GM19467 (cell line): ENCODE results near the gene BCAR3.
"Not testable (repeated sequence)": the region's sequence is repeated elsewhere in the genome, so short reads cannot be mapped to it uniquely, and the experiment has no call there.

ENCODE experiments used
- ATAC-seq: cut with Tn5 transposase; IDR thresholded peaks from one replicate; pipeline ENCODE4 v1.9.1; 2021; ENCODE audit warnings: mild to moderate bottlenecking, moderate library complexity; ENCODE audit not compliant: unreplicated experiment

BCAR3 gene

DNA sequence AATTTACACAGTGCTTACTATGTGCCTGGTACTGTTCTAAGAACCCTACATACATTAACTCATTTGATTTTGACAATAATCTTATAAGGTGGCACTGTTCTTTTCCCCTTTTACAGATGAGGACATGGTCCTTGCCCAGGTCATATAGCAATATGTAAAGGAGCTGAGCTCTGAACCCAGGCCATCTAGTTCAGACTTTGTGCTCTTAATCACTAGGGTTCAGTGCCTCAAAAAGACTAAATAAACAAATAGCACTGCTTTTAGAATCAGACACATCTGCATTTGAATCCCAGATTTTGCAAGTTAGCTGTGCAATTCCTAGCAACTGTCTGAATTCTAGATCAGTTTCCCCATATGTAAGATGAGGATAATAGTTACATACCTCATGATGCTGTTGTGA is 8.7 kb upstream of the BCAR3 start:
- no peak for ATAC-seq

DNA sequence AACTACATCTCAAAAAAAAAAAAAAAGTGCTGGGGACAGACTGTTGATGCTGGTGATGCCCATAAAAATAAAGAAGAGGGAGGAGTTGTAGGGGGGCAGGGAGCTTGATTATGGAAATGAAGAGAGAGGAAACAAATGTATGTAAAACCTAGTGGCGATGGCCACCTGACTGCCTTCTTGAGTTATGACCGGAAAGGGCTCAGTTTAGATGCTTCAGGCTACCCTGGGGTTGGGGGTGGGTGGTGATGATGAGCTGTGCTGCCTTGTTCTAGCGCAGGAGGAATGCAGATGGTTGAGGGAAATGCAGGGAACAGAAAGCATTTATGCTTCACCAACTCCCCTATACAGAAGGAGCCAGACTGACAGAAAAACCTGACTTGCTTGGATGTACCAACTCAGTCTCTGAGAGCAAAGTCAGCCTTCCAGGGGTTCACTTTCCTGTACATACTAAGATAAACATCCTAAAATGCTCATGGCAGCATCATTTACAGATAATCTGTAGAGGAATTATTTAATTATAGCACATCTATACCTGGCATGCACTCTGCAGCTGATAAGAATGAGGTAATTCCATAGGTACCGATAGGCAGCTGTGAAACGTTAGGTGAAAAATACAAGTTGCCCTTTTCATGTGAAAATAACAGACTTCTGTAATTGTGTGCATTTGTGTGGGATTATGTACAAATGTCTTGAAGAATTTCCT is 8.0 kb upstream of the BCAR3 start:
- no peak for ATAC-seq

DNA sequence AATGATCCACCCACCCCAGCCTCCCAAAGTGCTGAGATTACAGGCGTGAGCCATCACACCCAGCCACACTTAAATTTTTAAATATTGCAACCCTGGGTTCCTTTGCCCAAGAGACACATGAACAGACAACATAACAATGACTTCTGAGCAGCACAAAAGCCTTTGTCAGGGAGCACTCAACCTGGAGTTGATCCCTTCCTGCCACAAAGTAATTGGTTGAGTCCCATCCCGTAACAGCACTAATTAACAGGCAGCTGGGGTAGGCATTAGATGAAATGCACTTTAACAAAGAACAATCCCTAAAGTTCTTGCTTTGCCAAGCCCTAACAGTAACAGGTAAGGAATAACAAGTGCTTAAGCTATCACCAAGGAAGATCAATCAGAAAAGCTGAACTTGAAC is 5.9 kb upstream of the BCAR3 start:
- no peak for ATAC-seq

DNA sequence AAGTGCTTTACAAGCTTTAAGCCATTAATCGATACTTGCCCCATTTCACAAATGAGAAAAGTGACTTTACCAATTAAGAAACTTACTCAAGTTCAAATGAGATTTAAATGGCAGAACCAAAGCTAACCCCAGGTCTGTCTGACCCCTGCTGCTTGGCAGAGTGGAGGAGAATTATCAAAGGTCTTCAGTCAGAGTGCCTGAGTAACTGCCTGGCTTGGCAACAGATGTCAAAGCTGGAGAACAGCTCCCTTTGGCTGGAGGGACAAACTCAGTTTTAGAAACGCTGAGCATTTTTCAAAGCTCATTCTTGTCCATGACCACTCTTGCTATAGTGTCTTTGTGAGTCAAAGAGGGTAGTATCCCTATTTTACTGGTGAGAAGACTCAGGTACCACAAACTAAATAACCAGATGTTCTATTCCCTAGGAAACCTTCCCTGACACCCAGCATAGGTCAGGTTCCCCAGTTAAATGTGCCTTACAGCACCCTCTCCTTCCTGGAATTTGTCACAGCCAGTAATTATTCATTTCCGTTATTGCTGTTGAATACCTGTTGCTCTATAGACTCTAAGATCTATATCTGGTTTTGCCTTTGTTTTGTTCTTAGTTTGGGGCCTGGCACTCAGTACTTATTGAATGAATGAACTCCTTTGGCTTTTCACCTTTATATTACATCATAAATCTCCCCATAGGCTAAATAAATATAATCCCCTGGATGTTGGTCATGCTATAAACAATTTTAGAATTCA is 5.0 kb upstream of the BCAR3 start:
- ATAC-seq, result no peak

- ATAC-seq, result no peak
These were observed 4.3 kb upstream of the BCAR3 start for GRCh38 chr1:93685918-93686317.

GRCh38 chr1:93683234-93683633 is 1.6 kb upstream of the BCAR3 start:
- ATAC-seq, result no peak

GRCh38 chr1:93681989-93682412 is 364 bp upstream of the BCAR3 start:
- no peak for ATAC-seq

DNA sequence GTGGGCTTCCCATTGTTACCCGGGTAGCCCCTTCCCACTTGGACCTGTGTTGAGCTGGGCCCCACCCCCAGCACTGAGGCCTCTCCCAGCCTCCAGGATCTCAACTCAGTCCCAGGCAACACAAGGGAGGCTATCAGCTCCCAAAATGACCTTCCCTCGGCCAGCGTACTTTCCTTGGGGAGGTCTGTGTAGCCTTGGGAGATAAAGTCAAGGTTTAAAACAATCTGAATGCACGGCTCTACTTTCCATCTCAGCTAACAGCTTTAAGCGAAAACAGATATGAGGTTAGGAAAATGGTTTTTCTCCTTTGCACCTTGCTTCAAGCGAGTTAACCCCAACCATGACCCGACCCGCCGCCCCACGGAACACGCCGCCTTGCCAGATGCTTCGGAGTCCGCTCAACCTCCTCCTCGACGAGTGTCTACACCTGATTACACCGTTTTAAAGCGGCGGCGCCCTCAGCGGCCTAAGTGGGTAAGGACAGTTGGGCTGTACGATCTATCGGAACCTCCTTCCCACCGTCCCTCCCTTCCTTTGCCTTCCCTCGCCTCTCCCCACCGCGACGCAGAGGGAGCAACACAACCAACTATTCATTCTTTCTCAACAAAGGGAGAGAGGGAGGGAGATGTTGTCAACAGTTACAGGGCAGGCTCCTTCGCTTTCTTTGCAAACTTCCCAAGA is 1.1 kb downstream of the BCAR3 start:
- peak; percentile 60 for ATAC-seq

GRCh38 chr1:93680076-93680419 is 1.6 kb downstream of the BCAR3 start:
- no peak for ATAC-seq

DNA sequence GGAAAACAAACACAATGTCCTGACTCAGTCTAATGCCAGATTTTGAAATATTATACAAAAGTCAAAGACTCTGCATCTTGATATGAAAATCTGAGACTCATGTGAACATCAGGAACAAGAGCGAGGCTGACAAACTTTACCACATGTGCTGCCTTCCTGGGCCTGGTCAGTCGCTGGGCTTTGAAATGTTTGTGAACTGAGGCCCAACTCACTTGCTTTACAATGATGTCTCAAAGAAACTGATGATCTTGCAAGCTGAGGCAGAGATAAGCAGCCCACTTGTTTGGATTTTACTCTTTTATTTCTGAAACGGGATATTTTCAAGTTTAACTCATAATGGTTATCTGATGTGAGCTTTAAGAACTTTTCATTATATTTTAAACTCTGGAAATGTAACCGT is 2.1 kb downstream of the BCAR3 start:
- no peak for ATAC-seq

DNA sequence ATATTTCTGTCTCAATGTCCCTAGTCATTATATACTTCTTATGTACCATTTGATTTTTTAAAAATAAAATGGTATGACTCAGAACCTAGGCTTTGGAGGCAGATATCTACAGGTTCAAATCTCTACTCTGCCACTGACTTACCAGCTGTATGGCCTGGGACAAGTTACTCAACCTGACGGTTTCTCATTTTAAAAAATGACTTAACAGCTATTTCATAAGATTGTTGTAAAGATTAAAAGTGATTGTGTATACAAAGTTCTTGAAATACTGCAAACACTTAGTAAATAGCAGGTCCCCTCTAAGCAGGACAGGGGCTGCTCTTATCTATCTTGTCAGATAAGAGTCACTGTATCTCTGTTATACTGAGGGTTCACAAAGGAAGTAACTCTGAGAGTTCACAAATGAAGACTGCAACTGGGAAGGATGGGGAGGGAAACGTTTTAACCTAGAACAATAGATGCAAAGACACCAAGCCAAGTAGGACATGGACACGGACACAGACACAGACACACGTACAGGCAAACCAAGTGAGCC is 2.6 kb downstream of the BCAR3 start:
- ATAC-seq, result no peak

DNA sequence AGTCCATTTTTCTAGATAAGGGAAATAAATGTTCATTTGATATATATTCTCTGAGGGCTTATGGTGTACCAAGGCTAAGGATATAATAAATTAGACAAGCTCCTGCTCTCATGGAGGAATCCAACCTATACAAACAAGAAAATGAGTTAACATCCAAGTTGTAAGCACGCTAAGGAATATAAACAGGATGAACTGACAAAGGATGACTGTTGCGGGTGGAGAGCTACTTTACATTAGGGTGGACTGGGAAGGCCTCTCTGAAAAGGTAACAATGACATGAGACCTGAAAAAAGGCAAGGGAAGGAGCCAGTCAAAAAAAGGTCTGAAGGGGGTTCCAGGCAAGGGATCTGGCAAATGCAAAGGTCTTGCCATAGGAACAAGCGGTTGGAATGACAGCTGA is 3.1 kb downstream of the BCAR3 start:
- no peak for ATAC-seq

DNA sequence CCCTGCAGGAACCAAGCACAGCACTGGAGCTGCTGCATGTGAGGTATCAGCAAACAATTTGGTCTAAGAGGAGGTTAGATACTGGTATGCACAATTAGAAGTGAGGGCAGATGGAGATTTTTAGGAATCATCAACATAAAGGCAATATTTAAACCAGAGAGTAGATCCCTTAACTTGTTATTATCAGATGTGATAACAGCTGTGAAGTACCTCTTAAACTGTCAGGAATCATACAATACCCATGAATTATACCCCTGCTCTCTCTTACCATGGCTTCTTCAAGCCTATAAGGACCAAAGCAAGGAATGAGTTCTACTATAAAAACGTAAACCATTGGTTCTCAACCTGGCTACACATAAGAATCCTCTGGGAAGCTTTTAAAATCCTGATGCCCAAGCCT is 3.9 kb downstream of the BCAR3 start:
- no peak for ATAC-seq

DNA sequence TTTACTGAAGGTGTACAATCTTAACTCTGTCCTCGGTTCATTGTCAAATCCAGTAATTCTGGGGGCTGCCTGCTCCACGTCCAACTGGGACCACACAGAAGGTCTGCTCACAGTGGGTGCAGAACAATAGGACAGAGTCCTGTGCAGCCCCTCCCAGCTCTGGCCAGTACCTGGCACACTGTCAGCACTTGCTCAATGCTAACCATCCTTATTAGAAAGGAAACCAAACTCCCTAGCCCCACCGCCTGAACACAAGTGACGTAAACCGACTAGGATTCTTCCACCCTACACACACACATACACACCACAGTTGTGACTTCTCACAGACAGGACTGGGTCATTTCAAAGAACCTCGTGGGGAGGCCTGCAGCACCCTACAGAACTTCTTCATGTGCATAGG is 5.2 kb downstream of the BCAR3 start:
- no peak for ATAC-seq

DNA sequence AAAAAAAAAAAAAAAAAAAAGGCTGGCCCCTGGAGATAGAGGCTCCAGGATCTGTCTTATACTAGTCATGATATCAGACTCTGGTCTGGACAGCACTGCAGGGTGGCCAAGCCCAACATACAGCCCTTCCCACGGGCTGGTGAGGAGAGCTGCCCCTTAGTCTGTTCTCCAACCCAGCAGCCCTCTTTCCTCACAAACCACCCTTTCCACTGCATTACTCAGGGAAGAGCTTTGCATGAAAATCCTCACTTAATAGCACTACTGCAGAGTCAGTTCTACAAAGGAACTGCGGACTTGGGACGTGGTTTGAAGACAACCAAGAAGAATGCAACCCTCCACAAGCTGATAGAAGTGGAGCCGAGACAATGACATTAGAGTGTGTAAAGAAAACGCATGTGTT is 5.7 kb downstream of the BCAR3 start:
- ATAC-seq, result no peak

DNA sequence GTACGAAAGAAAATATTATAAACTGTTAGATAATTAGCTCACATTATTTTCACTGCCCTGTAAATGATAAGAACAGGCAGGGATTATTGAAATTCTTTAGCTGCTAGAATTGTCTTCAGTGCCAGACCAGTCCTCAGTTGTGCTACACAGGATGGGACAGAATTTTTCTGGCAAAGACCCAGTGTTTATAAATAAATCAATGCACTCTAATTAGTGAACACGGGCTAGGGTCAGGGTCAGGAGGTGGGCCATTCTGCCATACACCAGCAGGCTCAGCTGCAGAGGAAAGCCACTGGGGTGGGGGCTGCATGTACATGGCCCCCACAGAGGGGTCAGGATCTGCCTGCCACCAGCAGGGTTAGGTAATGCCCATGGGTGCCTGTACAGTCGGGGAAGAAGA is 6.4 kb downstream of the BCAR3 start:
- ATAC-seq, result no peak

DNA sequence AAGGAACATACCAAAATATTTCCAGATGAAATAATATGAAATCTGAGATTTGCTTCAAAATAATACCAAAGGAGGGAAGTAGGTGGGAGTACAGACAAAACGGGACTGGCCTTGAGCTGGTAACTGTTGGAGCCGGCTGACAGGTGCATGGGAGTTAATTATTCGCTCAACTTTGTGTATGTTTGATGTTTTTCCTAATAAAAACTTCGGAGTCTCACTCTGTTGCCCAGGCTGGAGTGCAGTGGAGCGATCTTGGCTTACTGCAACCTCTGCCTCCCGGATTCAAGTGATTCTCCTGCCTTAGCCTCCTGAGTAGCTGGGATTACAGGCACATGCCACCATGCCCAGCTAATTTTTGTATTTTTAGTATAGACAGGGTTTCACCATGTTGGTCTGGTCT is 7.6 kb downstream of the BCAR3 start:
- ATAC-seq, result not testable (repeated sequence)

DNA sequence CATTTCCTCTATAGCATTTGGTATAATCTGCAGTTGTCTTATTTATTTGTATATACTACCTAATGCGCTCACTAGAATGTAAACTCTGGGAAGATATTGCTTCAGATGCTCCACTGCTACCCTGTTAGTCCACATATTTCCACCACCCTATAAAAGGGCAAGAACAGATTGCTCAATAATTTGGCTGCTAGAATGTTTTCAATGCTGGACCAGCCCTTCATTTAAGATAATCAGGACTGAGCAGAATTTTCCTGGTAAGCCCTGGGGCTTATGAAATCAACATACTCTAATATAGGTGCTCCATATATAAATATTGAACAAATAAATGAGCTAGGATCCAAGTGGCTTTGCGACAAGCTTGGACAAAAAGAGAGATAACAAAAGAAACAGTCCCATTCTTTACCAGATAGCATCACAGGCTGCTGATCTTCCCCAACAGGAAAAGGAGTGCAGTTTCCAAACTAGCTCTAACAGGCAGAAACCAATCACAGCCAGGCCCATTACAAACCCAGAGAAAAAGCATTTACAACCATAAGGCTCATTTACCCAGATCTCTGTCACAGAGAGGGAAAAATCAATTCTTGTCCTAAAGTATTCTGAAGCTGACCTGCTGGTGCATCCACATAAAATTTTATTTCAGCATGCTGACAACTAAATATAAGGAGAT is 8.3 kb downstream of the BCAR3 start:
- no peak for ATAC-seq

DNA sequence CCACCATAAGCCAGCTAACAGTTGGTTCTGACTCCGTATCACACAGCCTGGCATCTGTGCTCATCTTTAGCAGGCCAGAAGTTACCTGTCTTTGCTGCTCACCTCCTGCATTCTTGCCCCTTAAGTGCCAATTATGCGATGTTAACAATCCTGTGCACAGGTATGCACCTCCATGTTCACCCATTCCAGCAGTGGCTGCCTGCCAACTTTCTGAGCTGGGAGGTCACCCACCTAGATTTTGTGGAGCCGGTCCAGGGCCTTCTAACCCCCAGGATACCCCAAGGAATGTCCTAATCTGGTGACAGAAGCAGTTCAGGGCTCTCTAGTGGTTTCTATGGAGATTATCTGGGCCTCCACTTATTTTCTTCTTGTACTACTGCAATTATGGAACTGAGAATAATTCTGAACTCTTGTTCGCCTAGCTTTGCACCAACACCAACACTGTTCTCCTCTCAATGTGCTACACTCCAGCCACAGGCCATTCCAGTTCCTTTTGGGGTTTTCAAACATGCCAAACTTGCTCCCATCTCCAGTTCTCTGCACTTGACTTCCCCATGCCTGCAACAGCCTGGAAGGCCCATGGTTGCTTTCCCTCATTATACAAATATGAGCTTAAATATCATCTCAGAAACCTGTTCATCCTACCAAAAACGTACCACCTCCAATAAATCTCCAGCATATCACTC is 9.0 kb downstream of the BCAR3 start:
- no peak for ATAC-seq

DNA sequence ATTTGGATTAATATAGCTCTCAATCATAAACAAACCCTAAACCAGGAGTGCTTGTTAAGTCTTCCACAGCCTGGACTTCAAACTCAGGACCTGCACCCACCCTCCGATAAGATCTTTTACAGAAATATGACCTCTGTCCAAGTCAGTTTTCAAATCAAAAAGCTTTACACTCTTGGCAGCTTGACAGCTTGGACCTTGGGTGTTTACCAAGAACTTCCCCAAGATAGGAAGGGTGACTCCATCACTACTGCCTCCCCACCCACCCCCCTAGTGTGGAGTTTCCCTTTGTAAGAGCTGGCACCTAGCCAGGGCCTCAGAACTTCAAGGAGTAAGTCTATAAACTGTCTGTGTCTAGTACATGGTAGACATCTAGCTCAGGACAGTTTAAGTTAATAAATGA is 9.6 kb downstream of the BCAR3 start:
- no peak for ATAC-seq

DNA sequence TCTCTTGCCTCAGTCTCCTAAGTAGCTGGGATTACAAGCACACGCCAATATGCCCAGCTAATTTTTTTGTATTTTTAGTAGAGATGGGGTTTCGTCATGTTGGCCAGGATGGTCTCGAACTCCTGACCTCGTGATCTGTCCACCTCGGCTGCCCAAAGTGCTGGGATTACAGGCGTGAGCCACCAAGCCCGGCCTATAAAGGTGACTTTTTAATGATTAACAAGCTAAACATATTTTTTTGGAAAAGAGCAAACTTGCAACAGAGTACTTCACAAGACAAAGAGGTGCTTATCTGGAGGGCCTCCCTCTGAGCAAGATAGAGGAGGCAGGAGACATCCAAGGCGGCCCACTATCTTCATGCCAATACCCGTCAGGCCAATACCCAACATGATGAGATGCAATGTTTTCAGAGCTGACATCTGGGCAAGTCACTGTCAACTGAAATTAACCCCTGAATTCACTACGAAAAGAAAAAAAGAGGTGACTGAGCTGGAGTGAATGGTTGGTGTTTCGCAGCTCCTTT is 10.5 kb downstream of the BCAR3 start:
- ATAC-seq, result no peak
